Lower leg skin (tissue), 3 donors: Measurements from ENCODE around the gene SEMA6D.

Experiments
- CTCF ChIP-seq, 3 donors: fragments of 450-650 bp; IDR thresholded peaks; one replicate each; pipeline ENCODE4 v1.5.1; 2016; ENCODE audit warnings: antibody characterized with exemption in 3 of 3, mild to moderate bottlenecking in 3 of 3, moderate library complexity in 2 of 3
- POLR2A ChIP-seq, 2 donors: fragments of 450-650 bp; IDR thresholded peaks; one replicate each; pipeline ENCODE4 v1.6.1; 2016 to 2017; ENCODE audit warnings: antibody characterized with exemption in 2 of 2, mild to moderate bottlenecking in 1 of 2, moderate library complexity in 1 of 2

DNA sequence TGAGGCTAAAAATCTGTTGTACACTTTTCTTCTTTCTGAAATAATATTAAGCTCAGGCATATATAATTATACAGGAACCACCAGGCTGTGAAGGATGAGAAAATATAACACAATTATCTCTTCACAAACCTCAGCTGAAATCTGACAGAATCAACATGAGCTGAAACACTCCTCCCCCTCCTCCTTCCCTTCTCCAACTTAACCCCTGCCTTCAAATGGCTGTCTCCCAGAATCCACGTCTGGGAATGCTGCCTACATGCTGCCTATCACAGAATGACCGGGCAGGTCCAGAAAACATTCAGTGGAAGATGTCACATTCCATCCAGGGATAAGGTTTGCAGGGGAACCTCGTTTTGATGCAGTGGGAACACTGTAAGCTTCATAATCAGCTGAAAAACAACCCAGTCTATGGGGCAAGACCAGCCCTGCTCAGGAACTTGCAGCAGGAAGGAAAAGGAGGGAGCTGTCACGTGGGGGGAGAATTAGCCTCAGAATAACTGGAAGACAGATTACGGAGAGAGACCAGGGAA, 44.0 kb upstream of the SEMA6D start:
- TF ChIP-seq POLR2A (IDR thresholded peaks at IDR 0.05) = no peak
- no peak for TF ChIP-seq CTCF (IDR thresholded peaks at IDR 0.05)
